ENCODE data around the gene CMBL.

- TF ChIP-seq FOXM1 (IDR thresholded peaks at IDR 0.05; ENCODE audit: borderline replicate concordance), result no peak
- no peak for TF ChIP-seq NFRKB (IDR thresholded peaks at IDR 0.05)
- TF ChIP-seq SP1 (IDR thresholded peaks at IDR 0.05), result no peak
- no peak for TF ChIP-seq TARDBP (IDR thresholded peaks at IDR 0.05)
- TF ChIP-seq SUZ12 (IDR thresholded peaks at IDR 0.05), result no peak
- no peak for TF ChIP-seq LEF1 (IDR thresholded peaks at IDR 0.05; ENCODE audit: borderline replicate concordance)
- TF ChIP-seq FOXK2 (IDR thresholded peaks at IDR 0.05), result no peak
- no peak for TF ChIP-seq PKNOX1 (IDR thresholded peaks at IDR 0.05)
- no peak for TF ChIP-seq FOXA1 (IDR thresholded peaks at IDR 0.05)
Measured at GRCh38 chr5:10243660-10244240, 64.0 kb downstream of the CMBL start.

All from HEK293T (cell line).